ENCODE measurements around the gene ATP6AP2. TPM values are rescaled to one million over a fixed set of nuclear protein-coding genes. Genes with fewer than 3 reads are reported as not detected.

Gene ATP6AP2
- total and polyA plus RNA-seq, 9 of the 15 experiments (the other 6 are each of a cell fraction or from before 2014, with no cell fraction given), result 23.3 to 131 (median 41.9) TPM

- TF ChIP-seq MCM5 (IDR thresholded peaks at IDR 0.05; ENCODE audit: low read depth), result no peak
- no peak for TF ChIP-seq ZNF124 (CRISPR knock-in tag; IDR thresholded peaks at IDR 0.05)
- no peak for TF ChIP-seq TCF3 (CRISPR knock-in tag; IDR thresholded peaks at IDR 0.05)
- TF ChIP-seq REST (IDR thresholded peaks at IDR 0.05; ENCODE audit: borderline replicate concordance), result no peak
- no peak for TF ChIP-seq REST (CRISPR knock-in tag; IDR thresholded peaks at IDR 0.05; ENCODE audit: low read depth)
- peak; percentile 93 for TF ChIP-seq FOXO4 (CRISPR knock-in tag; IDR thresholded peaks at IDR 0.05)
- TF ChIP-seq ESRRB (CRISPR knock-in tag; IDR thresholded peaks at IDR 0.05; ENCODE audit: borderline replicate concordance), result peak; percentile 72; the same call in 1 of the 2 replicates
- peak; percentile 52; the same call in 1 of the 2 replicates for TF ChIP-seq ZBTB2 (IDR thresholded peaks at IDR 0.05)
- TF ChIP-seq HOMEZ (CRISPR knock-in tag; IDR thresholded peaks at IDR 0.05), result peak; percentile 79; the same call in 1 of the 2 replicates
- no peak for TF ChIP-seq USF2 (CRISPR knock-in tag; IDR thresholded peaks at IDR 0.05)
- no peak for TF ChIP-seq GATA2 (CRISPR knock-in tag; IDR thresholded peaks at IDR 0.05)
- TF ChIP-seq MIER1 (IDR thresholded peaks at IDR 0.05; ENCODE audit: low read depth), result no peak
- no peak for TF ChIP-seq MBD2 (IDR thresholded peaks at IDR 0.05; ENCODE audit: borderline replicate concordance, low read depth)
These were observed 9.2 kb upstream of the ATP6AP2 start (continued) for GRCh38 chrX:40571600-40571999.
